Gastrocnemius medialis (tissue), 4 donors: ENCODE data around the gene OR51B4. TPM values are rescaled to one million over a fixed set of nuclear protein-coding genes. Genes with fewer than 3 reads are reported as not detected.

Experiments
- ATAC-seq, 2 donors: fragments of 150-250 bp; one replicate each; pipeline ENCODE4 v1.9.1; 2016
- DNase-seq, 2 donors: peaks; one replicate each; pipeline ENCODE4 v3.0.0-alpha.2; 2019
- H3K27ac ChIP-seq, 4 donors: fragments of 200-600 bp; sonication (generic); 1 replicate in 1 of 4; 2 replicates in 3 of 4; pipeline ENCODE4 v1.5.1; 2016 to 2018; ENCODE audit warnings: mild to moderate bottlenecking in 2 of 4, moderate library complexity in 1 of 4
- H3K27me3 ChIP-seq, 3 donors: fragments of 200-600 bp; sonication (generic) in 2 of 3; 1 replicate in 1 of 3; 2 replicates in 2 of 3; pipeline versions ENCODE4 v1.5.1 to v1.6.0; 2016 to 2019; ENCODE audit warnings: mild to moderate bottlenecking in 1 of 3, moderate library complexity in 1 of 3
- H3K36me3 ChIP-seq, 2 donors: fragments of 200-600 bp; sonication (generic) in 1 of 2; one replicate each; pipeline ENCODE4 v1.5.1; 2017 to 2018
- H3K4me1 ChIP-seq, 2 donors: fragments of 200-600 bp; sonication (generic) in 1 of 2; one replicate each; pipeline ENCODE4 v1.5.1; 2016 to 2017; ENCODE audit warnings: mild to moderate bottlenecking in 2 of 2
- H3K4me3 ChIP-seq, 4 donors: fragments of 200-600 bp; sonication (generic) in 3 of 4; 1 replicate in 1 of 4; 2 replicates in 3 of 4; pipeline ENCODE4 v1.5.1; 2016 to 2019; ENCODE audit warnings: mild to moderate bottlenecking in 2 of 4
- H3K9me3 ChIP-seq, 3 donors: fragments of 200-600 bp; sonication (generic) in 2 of 3; 1 replicate in 1 of 3; 2 replicates in 2 of 3; pipeline ENCODE4 v1.5.1; 2016 to 2019
- CTCF ChIP-seq, 5 experiments: fragments of 450-650 bp in 3 of 5; fragments of 200-600 bp in 2 of 5; sonication (generic) in 2 of 5; IDR thresholded peaks in 4 of 5; conservative IDR thresholded peaks in 1 of 5; 1 replicate in 4 of 5; 2 replicates in 1 of 5; pipeline ENCODE4 v1.5.1; 2016 to 2019; ENCODE audit warnings: antibody characterized with exemption in 5 of 5, mild to moderate bottlenecking in 3 of 5, moderate library complexity in 3 of 5
- POLR2A ChIP-seq, 2 donors: fragments of 450-650 bp; IDR thresholded peaks; one replicate each; pipeline ENCODE4 v1.6.1; 2017; ENCODE audit warnings: antibody characterized with exemption in 2 of 2, mild to moderate bottlenecking in 2 of 2, moderate library complexity in 2 of 2
- in situ Hi-C, 4 donors: fragments of 200-750 bp; cut with MboI; loops; one replicate each; pipeline versions ENCODE4 v1.15.0 to v1.8.0; 2017; ENCODE audit warnings: low sequenced_read_pairs in 4 of 4
- intact Hi-C: fragments of 100-400 bp; cut with DNase I; formaldehyde crosslinking; loops from one replicate; pipeline ENCODE4 v1.15.1; 2023; ENCODE audit warnings: low total_unique reads
- total RNA-seq, 4 donors: library from RNA; depleted of rRNA; stranded (reverse); fragments of >200 nt; gene quantifications; one replicate each; pipeline versions ENCODE4 v1.1.0 to v1.2.3, GENCODE V29; 2016

Gene OR51B4
- total RNA-seq, 4 donors from 2014 or later, result not detected

GRCh38 chr11:5285703-5286340 is 15.9 kb downstream of the OR51B4 start:
- in situ Hi-C loops (no loop called here), intact Hi-C loops (no loop called here)
- TF ChIP-seq CTCF (IDR thresholded peaks at IDR 0.05 in 4 of 5, conservative IDR thresholded peaks at IDR 0.05 in 1 of 5) (no peak), POLR2A (IDR thresholded peaks at IDR 0.05) (no peak)
- Histone ChIP-seq H3K4me1 (no peaks in the 10 kb centered on the region), H3K4me3 (no peak overlapping the region), H3K9me3 (no peaks in the 10 kb centered on the region), H3K27me3 (no peaks in the 10 kb centered on the region), H3K36me3 (no peaks in the 10 kb centered on the region), H3K27ac (no peak overlapping the region)
- ATAC-seq, result no peak
- no peak for DNase-seq

- H3K27ac ChIP-seq, result no peak overlapping the region
- TF ChIP-seq CTCF (IDR thresholded peaks at IDR 0.05 in 4 of 5, conservative IDR thresholded peaks at IDR 0.05 in 1 of 5) (no peak), POLR2A (IDR thresholded peaks at IDR 0.05) (no peak)
- in situ Hi-C loops, result no loop called here
- H3K9me3 ChIP-seq, result no peaks in the 10 kb centered on the region
- H3K4me1 ChIP-seq, result no peaks in the 10 kb centered on the region
- H3K36me3 ChIP-seq, result no peaks in the 10 kb centered on the region
- DNase-seq (no peak), ATAC-seq (no peak)
- H3K27me3 ChIP-seq, result no peaks in the 10 kb centered on the region
- intact Hi-C loops, result no loop called here
- no peak overlapping the region for H3K4me3 ChIP-seq
Observed at GRCh38 chr11:5284637-5285036, 17.1 kb downstream of the OR51B4 start.

GRCh38 chr11:5283882-5284281 is 17.9 kb downstream of the OR51B4 start:
- H3K9me3 ChIP-seq, result no peaks in the 10 kb centered on the region
- no peak for ATAC-seq
- no peaks in the 10 kb centered on the region for H3K27me3 ChIP-seq
- H3K36me3 ChIP-seq, result no peaks in the 10 kb centered on the region
- in situ Hi-C loops, result no loop called here
- no peak overlapping the region for H3K4me3 ChIP-seq
- TF ChIP-seq CTCF (IDR thresholded peaks at IDR 0.05 in 4 of 5, conservative IDR thresholded peaks at IDR 0.05 in 1 of 5) (no peak), POLR2A (IDR thresholded peaks at IDR 0.05) (no peak)
- H3K4me1 ChIP-seq, result no peaks in the 10 kb centered on the region
- DNase-seq, result no peak
- no peak overlapping the region for H3K27ac ChIP-seq
- intact Hi-C loops, result no loop called here

- in situ Hi-C loops, result no loop called here
- Histone ChIP-seq H3K4me3 (no peak overlapping the region), H3K27ac (no peak overlapping the region), H3K9me3 (no peaks in the 10 kb centered on the region), H3K4me1 (no peaks in the 10 kb centered on the region), H3K36me3 (no peaks in the 10 kb centered on the region), H3K27me3 (no peaks in the 10 kb centered on the region)
- intact Hi-C loops, result no loop called here
- DNase-seq (no peak), ATAC-seq (no peak)
- TF ChIP-seq CTCF (IDR thresholded peaks at IDR 0.05 in 4 of 5, conservative IDR thresholded peaks at IDR 0.05 in 1 of 5) (no peak), POLR2A (IDR thresholded peaks at IDR 0.05) (no peak)
Observed at GRCh38 chr11:5283086-5283485, 18.7 kb downstream of the OR51B4 start.

GRCh38 chr11:5282628-5283027 is 19.1 kb downstream of the OR51B4 start:
- Histone ChIP-seq H3K9me3 (no peaks in the 10 kb centered on the region), H3K36me3 (no peaks in the 10 kb centered on the region), H3K4me3 (no peak overlapping the region), H3K27me3 (no peaks in the 10 kb centered on the region), H3K4me1 (no peaks in the 10 kb centered on the region), H3K27ac (no peak overlapping the region)
- in situ Hi-C loops, result no loop called here
- intact Hi-C loops, result no loop called here
- no peak for DNase-seq
- ATAC-seq, result no peak
- TF ChIP-seq CTCF (IDR thresholded peaks at IDR 0.05 in 4 of 5, conservative IDR thresholded peaks at IDR 0.05 in 1 of 5) (no peak), POLR2A (IDR thresholded peaks at IDR 0.05) (no peak)
